T-helper 1 cell treated with Interleukin-12 subunit alpha and Interleukin-12 subunit beta and Interleukin-4 antibody, amounts not matched to agents 30 ng/mL and 1 ng/mL, for 36 hours (primary cell): ENCODE data around the gene CEP89. TPM values are rescaled to one million over a fixed set of nuclear protein-coding genes. Genes with fewer than 3 reads are reported as not detected.
"Not testable (repeated sequence)": the region's sequence is repeated elsewhere in the genome, so short reads cannot be mapped to it uniquely, and the experiment has no call there.

ENCODE experiments used
- intact Hi-C: fragments of 100-400 bp; cut with micrococcal nuclease; formaldehyde crosslinking; loops from one replicate; pipeline ENCODE4 v1.15.1; 2024
- total RNA-seq: library from RNA; stranded (reverse); gene quantifications from 2 replicates; pipeline ENCODE4 v1.2.3, GENCODE V29; 2022

CEP89 gene
- total RNA-seq, 1 donor from 2014 or later = 19.6 TPM

GRCh38 chr19:32870981-32871451, 100.7 kb downstream of the CEP89 start:
- intact Hi-C loops = no loop called here

DNA sequence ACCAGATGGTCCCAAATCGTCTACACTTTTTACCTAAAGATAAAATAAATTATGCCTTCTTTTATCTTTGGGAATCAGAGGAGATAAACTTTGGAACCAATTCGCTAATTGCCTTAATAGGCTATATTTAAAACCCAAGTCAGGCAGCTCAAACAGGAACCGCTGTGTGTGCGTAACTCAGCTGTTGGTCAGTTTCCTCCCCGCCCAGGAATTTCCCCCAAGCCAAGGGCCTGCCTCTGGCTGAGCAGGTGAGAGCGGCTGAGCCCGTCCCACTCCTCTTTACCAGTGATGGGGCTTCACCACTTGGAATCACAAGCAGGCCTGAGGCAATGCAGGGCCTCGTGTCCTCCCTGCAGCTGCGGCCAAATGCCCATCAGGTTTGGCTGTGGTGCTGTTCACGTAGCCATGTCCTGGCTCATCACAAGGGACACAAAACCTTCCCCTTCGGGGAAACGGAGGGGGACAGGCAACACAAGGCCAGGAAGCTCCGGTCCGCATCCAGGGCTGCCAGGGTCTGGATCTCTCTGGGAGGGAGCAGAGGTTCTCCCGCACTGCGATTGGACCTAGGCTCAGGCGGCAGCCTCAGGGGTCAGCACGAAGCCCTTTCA, 101.7 kb downstream of the CEP89 start:
- intact Hi-C loops = no loop called here

GRCh38 chr19:32869369-32869965, 102.3 kb downstream of the CEP89 start, which contains the start of gene SLC7A9:
TSS of gene SLC7A9 (minus strand) at chr19:32869767. CDS start at chr19:32868534, 1,233 bp downstream.
- intact Hi-C loops = no loop called here

DNA sequence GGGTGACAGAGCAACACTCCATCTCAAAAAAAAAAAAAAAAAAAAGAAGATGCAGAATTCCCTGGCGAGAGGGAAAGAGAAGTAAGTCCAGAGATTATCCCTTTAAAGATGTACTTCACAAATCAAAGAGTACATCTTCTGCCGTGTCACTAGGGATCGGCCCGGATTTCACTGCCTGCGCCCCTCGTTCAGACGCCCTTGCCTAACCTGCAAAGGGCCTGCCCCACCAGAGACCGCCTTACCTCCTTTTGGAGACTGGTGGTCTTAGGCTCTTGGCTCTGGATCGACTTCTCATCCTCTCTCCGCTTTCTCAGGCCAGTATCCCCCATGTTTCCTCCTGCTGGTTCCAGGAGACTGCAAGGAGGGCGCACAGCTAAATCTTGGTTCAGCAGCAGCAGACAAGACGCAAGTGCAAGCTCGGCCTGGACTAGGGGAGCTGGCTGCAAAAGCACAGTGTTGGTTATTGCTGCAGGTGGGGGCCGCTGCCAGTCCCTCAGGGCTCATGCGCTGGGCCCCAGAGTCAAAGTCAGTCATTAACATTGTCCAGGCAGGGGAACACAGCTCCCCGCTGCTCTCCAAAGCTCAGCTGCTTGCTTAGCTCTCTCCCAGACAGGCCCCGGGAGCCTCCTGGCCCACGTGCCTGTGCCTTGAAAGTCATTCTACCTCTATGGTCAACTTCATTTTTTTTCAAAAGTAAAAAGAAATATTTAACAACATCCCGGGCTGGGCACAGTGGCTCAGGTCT, 103.4 kb downstream of the CEP89 start:
- intact Hi-C loops = no loop called here

DNA sequence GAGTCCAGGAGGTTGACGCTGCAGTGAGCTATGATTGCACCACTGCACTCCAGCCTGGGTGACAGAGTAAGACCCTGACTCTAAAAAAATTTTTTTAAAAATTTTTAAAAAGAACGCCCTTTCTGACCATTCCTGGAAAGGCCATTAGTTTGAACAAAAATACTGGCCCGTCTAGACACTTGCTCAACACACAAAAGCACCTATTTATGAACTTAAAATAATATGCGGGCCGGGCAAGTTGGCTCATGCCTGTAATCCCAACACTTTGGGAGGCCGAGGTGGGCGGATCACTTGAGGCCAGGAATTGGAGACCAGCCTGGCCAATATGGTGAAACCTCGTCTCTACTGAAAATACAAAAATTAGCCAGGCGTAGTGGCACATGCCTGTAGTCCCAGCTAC, 104.3 kb downstream of the CEP89 start:
- intact Hi-C loops = not testable (repeated sequence)

GRCh38 chr19:32866564-32867265, 105.0 kb downstream of the CEP89 start:
- intact Hi-C loops = no loop called here

DNA sequence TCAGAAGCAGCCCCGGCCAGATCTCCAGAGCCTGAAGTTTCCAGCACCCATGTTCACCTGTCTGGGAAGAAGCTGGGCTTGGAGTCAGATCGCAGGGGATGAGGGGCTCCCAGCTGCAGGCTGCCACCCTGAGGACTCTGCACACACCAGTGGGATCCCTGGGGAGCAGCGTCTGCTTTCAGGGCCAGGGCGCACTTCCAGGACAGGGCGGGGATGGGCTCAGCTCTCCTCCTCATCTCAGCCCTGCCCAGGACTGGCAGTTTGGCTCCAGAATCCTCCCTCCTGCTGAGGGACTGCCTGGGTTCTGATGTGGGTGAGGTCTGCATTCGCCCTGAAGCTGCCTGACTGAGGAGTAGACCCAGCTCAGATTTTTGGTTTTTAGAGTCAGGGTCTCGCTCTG, 105.7 kb downstream of the CEP89 start:
- intact Hi-C loops = no loop called here

GRCh38 chr19:32865326-32865725, 106.4 kb downstream of the CEP89 start:
- intact Hi-C loops = no loop called here

DNA sequence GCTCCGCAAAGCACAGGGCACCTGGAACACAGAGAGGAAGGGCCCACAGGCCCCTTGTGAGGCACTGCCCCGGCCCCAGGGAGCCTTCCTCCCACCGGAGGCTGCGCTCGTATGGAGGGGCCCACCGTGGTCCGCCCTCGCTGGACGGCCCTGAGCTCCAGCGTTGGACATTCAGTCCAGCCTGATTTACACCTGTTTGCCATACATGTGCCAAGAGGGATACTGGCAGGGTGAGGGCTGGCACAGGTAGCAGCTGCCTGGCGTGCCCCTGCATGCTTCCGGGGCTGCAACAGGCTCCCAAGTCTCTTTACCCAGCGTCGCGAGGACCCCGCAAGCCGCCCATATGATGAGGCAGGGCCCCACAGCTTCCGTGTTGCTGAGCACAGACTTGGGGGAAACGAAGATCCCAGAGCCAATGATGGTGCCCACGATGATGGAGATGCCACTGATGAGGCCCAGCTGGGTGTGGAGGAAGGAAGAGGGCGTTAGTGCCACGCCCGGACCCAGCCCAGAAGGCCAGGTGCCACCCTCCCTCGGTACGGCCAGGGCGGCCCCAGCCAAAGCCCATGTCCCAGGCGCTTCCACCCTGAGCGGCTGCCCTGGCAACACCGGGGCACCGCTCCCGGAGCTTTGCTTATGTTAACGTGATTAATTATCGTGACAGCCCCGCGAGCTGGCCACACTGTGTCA, 107.3 kb downstream of the CEP89 start:
- intact Hi-C loops = no loop called here

GRCh38 chr19:32863841-32864240, 107.9 kb downstream of the CEP89 start:
- intact Hi-C loops = no loop called here

DNA sequence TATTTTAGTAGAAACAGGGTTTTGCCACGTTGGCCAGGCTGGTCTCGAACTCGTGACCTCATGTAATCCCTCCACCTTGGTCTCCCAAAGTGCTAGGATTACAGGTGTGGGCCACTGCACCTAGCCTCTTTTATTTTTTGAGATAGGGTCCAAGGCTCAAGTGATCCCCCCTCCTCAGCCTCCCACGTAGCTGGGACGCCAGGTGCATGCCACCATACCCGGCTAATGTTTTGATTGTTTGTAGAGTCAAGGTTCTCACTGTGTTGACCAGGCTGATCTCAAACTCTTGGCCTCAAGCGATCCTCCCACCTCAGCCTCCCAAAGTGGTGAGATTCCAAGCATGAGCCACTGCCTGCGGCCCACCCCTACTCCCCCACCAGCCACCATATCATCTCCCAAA, 108.5 kb downstream of the CEP89 start:
- intact Hi-C loops = no loop called here

GRCh38 chr19:32862741-32863140, 109.0 kb downstream of the CEP89 start:
- intact Hi-C loops = no loop called here

DNA sequence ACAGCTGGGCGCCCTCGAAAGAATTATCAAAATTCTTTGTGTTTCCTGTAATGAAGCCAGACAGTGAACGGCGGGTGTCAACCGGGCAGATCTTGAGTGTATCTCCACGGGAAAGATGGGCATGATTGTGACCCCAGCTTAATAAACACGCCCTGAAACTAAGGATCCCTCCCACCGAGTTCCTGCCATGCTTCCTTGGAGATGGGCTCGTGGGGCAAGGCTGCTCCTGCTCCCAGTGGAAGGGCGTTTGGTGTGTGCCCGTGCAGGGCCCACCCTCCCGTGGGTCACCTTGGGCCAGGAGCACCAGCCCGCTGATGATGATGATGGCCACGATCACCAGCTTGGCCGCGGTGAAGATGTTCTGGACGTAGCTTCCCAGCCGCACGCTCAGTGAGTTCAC, 109.6 kb downstream of the CEP89 start:
- intact Hi-C loops = no loop called here

GRCh38 chr19:32861596-32861995, 110.2 kb downstream of the CEP89 start:
- intact Hi-C loops = no loop called here

- intact Hi-C loops = no loop called here
Observed at GRCh38 chr19:32859591-32859990, 112.2 kb downstream of the CEP89 start.

GRCh38 chr19:32858559-32858958, 113.2 kb downstream of the CEP89 start:
- intact Hi-C loops = no loop called here

DNA sequence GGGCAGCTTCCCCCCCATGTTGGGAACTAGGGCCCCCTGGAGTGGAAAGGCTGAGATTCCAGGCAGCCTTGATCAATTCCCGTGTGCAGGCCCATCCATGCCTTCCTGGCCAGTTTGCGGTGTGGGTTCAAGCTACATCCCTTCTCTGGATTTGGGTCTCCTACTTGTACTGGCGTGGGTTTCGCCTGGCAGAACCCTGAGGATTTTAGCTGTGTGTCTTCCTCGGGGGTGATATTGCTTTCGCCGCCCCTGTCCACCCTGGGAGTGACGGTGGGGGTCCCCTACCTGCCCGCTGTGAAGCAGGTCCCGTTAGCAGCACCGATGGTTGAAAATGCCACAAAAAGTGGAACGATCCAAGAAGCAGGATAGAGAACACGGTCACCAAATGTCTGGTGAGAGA, 113.6 kb downstream of the CEP89 start:
- intact Hi-C loops = no loop called here

DNA sequence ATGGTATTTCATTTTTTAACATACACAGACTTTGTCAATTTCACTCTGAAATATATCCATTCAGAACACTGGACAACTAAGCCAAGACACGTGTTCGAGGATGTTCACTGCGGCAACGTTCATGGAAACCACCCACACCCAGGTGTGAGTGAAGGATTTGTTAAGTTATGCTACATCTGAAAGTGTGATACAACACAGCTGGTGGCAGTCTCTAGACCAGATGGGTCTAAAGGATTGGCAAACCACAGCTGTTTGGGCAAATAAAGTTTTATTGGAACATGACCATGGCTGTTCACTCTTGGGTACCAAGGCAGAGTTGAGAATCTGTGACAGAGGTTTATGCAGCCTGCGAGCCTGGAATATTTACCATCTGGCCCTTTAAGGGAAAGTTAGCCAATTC, 114.2 kb downstream of the CEP89 start:
- intact Hi-C loops = no loop called here

- intact Hi-C loops = not testable (repeated sequence)
Observed at GRCh38 chr19:32856818-32857217, 114.9 kb downstream of the CEP89 start.

- intact Hi-C loops = no loop called here
Observed at GRCh38 chr19:32852216-32852615, 119.5 kb downstream of the CEP89 start.

- intact Hi-C loops = not testable (repeated sequence)
Observed at GRCh38 chr19:32848035-32848434, 123.7 kb downstream of the CEP89 start.
